Measurements from ENCODE around the gene CCR7.

GRCh38 chr17:40509626-40510327 is 55.5 kb downstream of the CCR7 start:
- TF ChIP-seq CTCF (IDR thresholded peaks at IDR 0.05) (no peak), EP300 (IDR thresholded peaks at IDR 0.05) (no peak), POLR2A (IDR thresholded peaks at IDR 0.05; ENCODE audit: low read depth) (no peak), POLR2AphosphoS5 (IDR thresholded peaks at IDR 0.05) (no peak)

Data from esophagus muscularis mucosa (tissue), 4 donors.